ENCODE results near the gene PRPSAP1.

- TF ChIP-seq POLR2A (IDR thresholded peaks at IDR 0.05), result no peak
- TF ChIP-seq CTCF (IDR thresholded peaks at IDR 0.05), result no peak
- no peak for TF ChIP-seq EP300 (IDR thresholded peaks at IDR 0.05)
Observed at GRCh38 chr17:76312735-76313134, 41.0 kb downstream of the PRPSAP1 start.

Data from sigmoid colon (tissue), 4 donors.